MM.1S (cell line): ENCODE measurements around the gene TRMT10A.

Source experiments
- EZH2 ChIP-seq: fragments of 300-600 bp; sonication (generic); optimal IDR thresholded peaks from 2 replicates; pipeline ENCODE3; 2017; ENCODE audit warnings: low read depth, mild to moderate bottlenecking, antibody characterized with exemption, low read length, mixed read lengths
- EZH2phosphoT487 ChIP-seq: fragments of 300-600 bp; sonication (generic); IDR thresholded peaks from 2 replicates; pipeline ENCODE4 v1.6.1; 2018; ENCODE audit warnings: antibody characterized with exemption, low read length
- TF ChIP-seq, protein P1 (sequence below): fragments of 300-600 bp; sonication (generic); IDR thresholded peaks from 2 replicates; pipeline ENCODE4 v1.5.1; 2016; ENCODE audit warnings: antibody characterized with exemption, low read length, mixed read lengths

DNA sequence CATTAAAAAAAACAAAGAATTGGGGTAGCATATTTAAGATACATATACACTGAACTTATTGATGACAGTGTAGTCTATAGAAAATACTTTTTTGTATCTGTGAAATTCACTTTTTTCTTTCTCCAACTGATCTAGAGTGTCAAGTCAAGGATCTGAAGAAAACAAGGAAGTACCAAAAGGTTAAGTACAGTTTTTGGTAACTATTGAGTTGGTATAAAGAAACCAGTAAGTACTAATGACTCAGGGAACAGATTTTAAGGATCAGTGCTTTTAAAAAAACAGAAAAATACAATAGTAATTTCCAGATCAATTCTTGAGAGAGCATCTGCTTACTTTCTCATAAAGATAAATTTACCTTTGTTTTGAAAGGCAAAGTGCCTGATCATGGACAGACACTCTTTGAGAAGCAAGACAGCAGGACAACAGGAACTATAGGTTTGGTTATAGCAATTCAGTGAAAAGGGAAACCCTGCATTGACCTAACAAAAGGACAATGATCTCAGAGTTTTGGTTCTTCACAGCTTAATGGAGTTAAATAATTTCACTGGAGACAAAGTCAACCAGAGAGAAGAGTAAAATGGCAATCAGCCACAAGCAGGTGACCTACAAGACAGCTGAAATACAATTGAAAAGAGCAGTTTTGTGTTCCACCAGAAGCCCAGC, 23.4 kb downstream of the TRMT10A start:
- TF ChIP-seq, protein P1, sequence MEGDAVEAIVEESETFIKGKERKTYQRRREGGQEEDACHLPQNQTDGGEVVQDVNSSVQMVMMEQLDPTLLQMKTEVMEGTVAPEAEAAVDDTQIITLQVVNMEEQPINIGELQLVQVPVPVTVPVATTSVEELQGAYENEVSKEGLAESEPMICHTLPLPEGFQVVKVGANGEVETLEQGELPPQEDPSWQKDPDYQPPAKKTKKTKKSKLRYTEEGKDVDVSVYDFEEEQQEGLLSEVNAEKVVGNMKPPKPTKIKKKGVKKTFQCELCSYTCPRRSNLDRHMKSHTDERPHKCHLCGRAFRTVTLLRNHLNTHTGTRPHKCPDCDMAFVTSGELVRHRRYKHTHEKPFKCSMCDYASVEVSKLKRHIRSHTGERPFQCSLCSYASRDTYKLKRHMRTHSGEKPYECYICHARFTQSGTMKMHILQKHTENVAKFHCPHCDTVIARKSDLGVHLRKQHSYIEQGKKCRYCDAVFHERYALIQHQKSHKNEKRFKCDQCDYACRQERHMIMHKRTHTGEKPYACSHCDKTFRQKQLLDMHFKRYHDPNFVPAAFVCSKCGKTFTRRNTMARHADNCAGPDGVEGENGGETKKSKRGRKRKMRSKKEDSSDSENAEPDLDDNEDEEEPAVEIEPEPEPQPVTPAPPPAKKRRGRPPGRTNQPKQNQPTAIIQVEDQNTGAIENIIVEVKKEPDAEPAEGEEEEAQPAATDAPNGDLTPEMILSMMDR: no peak
- TF ChIP-seq EZH2 (no peak), EZH2phosphoT487 (no peak)
